GM21360 (cell line): Measurements from ENCODE around the gene PCDHGA5.
A peak's percentile ranks its signal among the peaks of the same experiment; 100 is the strongest.
"Not testable (repeated sequence)": the region's sequence is repeated elsewhere in the genome, so short reads cannot be mapped to it uniquely, and the experiment has no call there.

Experiments used
- ATAC-seq: cut with Tn5 transposase; IDR thresholded peaks from one replicate; pipeline ENCODE4 v1.9.1; 2021; ENCODE audit warnings: mild to moderate bottlenecking, moderate library complexity; ENCODE audit not compliant: unreplicated experiment

PCDHGA5 gene

DNA sequence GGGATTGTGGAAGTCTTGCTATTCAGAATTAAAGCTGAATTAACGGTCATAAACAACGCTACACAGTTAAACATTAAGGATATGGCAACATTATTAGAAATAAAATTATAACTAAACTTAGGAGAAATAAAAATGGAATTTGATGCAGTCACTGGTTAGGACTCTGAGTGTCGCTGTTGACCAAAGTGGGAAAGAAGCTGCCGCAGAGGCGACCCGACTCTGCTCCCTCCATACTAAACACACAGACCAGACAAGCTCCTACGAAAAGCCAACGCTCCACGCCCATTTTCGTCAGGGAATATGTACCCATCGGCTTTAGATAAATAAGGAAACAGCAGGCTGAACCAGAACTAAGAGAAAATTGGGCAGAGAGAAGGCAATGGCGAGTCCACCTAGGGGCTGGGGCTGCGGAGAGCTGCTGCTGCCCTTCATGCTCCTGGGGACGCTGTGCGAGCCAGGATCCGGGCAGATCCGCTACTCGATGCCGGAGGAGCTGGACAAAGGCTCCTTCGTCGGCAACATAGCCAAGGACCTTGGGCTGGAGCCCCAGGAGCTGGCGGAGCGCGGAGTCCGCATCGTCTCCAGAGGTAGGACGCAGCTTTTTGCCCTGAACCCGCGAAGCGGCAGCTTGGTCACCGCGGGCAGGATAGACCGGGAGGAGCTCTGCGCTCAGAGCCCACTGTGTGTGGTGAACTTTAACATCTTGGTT lies at the start of gene PCDHGA5:
PCDHGA5 (plus strand) TSS at position 211 of the 709 bp plus-strand sequence; CDS start at position 380, 169 bp downstream.
- no peak for ATAC-seq

DNA sequence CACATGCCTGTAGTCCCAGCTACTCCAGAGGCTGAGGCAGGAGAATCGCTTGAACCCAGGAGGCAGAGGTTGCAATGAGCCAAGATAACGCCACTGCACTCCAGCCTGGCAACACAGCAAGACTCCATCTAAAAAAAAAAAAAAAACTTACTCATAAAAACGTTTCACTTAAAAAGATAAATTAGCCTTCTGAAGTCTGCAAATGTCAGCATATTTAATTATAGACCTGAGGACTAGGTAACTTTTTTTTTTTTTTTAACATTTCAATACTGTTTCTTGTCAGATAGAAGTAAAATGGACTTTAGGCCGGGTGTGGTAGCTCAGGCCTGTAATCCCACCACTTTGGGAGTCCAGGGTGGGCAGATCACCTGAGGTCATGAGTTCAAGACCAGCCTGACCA lies 47.0 kb upstream of the PCDHGA5 start:
- not testable (repeated sequence) for ATAC-seq

DNA sequence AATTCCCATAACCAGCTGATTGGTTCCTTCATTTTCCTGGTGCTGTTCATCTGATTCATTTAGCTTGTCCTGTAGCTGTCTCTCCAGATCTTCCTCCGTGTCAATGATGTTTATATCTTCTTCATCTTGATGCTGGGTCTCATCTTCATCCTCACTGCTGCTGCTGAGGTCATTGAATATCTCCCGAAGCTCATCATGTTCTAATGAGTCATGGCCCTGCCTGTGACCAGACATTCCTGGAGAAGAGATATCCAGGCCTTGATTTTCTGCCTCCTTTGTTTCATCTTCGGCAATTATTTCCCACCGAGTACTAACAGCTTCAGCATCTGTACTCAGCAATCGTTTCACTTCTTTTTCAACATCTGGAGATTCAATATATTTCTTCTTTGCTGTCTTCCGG lies 44.8 kb upstream of the PCDHGA5 start:
- no peak for ATAC-seq

- no peak for ATAC-seq
Measured at GRCh38 chr5:141319699-141320098, 44.3 kb upstream of the PCDHGA5 start.

GRCh38 chr5:141320225-141321169 lies 43.5 kb upstream of the PCDHGA5 start, which contains the start of gene TAF7:
TAF7 (minus strand) TSS chr5:141320784; CDS start chr5:141320044, 740 bp downstream.
- ATAC-seq, result peak; percentile 90

- no peak for ATAC-seq
Measured at GRCh38 chr5:141322261-141322660, 41.7 kb upstream of the PCDHGA5 start.

DNA sequence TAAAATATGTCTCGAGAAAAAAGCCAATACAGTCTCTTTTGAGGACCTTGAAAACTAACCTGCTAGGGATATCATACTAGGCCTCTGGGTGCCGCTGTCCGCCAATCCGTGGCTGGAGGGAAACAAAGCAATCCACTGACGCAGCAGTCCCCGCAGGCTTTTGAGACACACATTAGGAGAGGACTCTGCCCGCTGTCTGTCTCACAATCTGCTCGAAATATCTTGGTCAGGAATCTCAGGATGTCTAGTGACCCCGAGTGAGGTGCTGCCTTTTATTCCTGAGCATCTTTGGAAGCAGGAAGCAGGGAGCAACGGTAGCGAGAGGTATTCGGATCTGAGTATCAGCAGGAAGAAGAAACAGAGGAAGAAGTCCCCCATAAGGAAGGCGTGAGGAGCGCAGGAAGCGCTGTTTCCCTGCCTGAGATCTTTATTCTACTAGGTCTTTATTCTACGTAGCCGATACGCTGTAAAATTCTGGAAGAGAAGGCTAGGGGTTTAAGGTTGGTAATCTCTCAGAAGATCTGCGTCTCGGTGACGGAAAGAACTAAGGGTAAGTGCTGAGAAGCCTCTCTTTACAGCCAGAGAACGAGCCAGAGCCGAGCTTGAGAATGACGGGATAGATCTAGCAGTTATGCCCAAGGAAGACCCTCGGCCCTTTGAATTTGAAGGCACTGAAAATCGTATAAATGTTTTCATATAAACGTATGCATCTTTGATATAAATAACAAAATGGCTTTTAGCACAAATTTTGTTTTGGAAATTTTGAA lies 37.7 kb upstream of the PCDHGA5 start:
- peak; percentile 84 for ATAC-seq

DNA sequence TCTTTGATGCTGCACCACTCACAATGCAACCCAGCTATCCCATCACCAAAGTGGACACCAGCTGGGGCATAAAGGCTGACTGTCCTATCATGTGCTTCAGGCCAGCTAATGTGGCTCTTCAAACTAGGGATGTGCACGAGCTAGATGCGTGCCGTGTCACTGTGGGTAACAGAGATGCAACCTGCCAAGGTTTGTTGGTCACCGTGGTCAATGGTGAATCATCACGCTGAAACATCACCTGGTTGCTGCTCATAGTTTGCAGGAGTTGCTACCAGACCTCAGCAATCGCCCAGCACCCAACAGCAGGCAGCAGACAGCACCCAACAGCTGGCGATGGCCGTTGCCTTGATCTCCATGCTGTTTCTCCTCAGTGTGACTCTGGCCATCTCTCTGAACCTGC lies 35.7 kb upstream of the PCDHGA5 start:
- no peak for ATAC-seq

- ATAC-seq, result peak; percentile 48
Measured at GRCh38 chr5:141330299-141331080, 33.5 kb upstream of the PCDHGA5 start, which contains the start of gene PCDHGA1. PCDHGA1 (plus strand) TSS chr5:141330514.

GRCh38 chr5:141332571-141332970 lies 31.4 kb upstream of the PCDHGA5 start:
- not testable (repeated sequence) for ATAC-seq

- peak; percentile 76 for ATAC-seq
Measured at GRCh38 chr5:141338538-141339306, 25.2 kb upstream of the PCDHGA5 start, which contains the start of gene PCDHGA2. PCDHGA2 (plus strand) TSS chr5:141338760.

- ATAC-seq, result not testable (repeated sequence)
Measured at GRCh38 chr5:141340781-141341354, 23.1 kb upstream of the PCDHGA5 start.

GRCh38 chr5:141342773-141343172 lies 21.2 kb upstream of the PCDHGA5 start:
- ATAC-seq, result no peak

GRCh38 chr5:141343242-141343952 lies 20.6 kb upstream of the PCDHGA5 start, which contains the start of gene PCDHGA3:
PCDHGA3 (plus strand) TSS chr5:141343829; CDS start chr5:141344034, 205 bp downstream.
- ATAC-seq, result no peak

GRCh38 chr5:141343953-141344463 lies 20.0 kb upstream of the PCDHGA5 start:
- ATAC-seq, result no peak

DNA sequence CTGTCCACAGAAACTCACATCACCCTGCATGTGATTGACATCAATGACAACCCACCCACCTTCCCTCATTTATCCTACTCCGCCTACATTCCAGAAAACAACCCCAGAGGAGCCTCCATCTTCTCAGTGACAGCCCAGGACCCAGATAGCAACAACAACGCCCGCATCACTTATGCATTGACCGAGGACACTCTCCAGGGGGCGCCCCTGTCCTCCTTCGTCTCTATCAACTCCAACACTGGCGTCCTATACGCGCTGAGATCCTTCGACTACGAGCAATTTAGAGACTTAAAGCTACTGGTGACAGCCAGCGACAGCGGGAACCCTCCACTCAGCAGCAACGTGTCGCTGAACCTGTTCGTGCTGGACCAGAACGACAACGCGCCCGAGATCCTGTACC lies 18.6 kb upstream of the PCDHGA5 start:
- no peak for ATAC-seq

DNA sequence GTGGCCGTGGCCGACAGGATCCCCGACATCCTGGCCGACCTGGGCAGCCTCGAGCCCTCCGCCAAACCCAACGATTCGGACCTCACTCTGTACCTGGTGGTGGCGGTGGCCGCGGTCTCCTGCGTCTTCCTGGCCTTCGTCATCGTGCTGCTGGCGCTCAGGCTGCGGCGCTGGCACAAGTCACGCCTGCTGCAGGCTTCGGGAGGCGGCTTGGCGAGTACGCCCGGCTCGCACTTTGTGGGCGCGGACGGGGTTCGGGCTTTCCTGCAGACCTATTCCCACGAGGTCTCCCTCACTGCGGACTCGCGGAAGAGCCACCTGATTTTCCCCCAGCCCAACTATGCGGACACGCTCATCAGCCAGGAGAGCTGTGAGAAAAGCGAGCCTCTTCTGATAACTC lies 17.9 kb upstream of the PCDHGA5 start:
- not testable (repeated sequence) for ATAC-seq
